GM12878 (cell line): Measurements from ENCODE around the gene NFATC3.

Source experiments
- CBX3 ChIP-seq: fragments of 200-600 bp; sonication (generic); IDR thresholded peaks from 2 replicates; pipeline ENCODE4 v1.6.1; 2016; ENCODE audit warnings: low read depth, borderline replicate concordance
- CTCF ChIP-seq, 3 experiments: IDR thresholded peaks in 2 of 3; conservative IDR thresholded peaks in 1 of 3; 2 replicates each; pipeline ENCODE4 v1.5.1; 2011; ENCODE audit warnings: low read depth in 3 of 3, low read length in 3 of 3, mild to moderate bottlenecking in 3 of 3, control low read depth in 2 of 3, moderate library complexity in 2 of 3, inconsistent platforms in 1 of 3, mixed read lengths in 1 of 3; ENCODE audit not compliant: control insufficient read depth in 2 of 3, insufficient read depth in 1 of 3; ENCODE audit errors: extremely low read depth in 1 of 3
- E2F4 ChIP-seq: IDR thresholded peaks from 2 replicates; pipeline ENCODE4 v1.6.1; 2012; ENCODE audit warnings: low read depth, low read length, improper control_type of control experiment
- EGR1 ChIP-seq, 2 experiments: IDR thresholded peaks; 1 replicate in 1 of 2; 2 replicates in 1 of 2; pipeline ENCODE4 v1.6.1; 2011 to 2012; ENCODE audit warnings: low read depth in 2 of 2, low read length in 2 of 2, borderline replicate concordance in 1 of 2, mild to moderate bottlenecking in 1 of 2, moderate library complexity in 1 of 2
- GABPA ChIP-seq: IDR thresholded peaks from 2 replicates; pipeline ENCODE4 v1.6.1; 2014; ENCODE audit warnings: antibody characterized with exemption, low read depth, mild to moderate bottlenecking, inconsistent platforms
- SIN3A ChIP-seq: IDR thresholded peaks from 2 replicates; pipeline ENCODE4 v1.6.1; 2012; ENCODE audit warnings: low read depth, low read length, improper control_type of control experiment
- USF2 ChIP-seq: IDR thresholded peaks from 2 replicates; pipeline ENCODE4 v1.6.1; 2011; ENCODE audit warnings: low read depth, low read length, improper control_type of control experiment, borderline replicate concordance
- ZBTB33 ChIP-seq: fragments of 450-650 bp; IDR thresholded peaks from 2 replicates; pipeline ENCODE4 v1.6.1; 2017; ENCODE audit warnings: mild to moderate bottlenecking
- ZSCAN29 ChIP-seq: fragments of 450-650 bp; IDR thresholded peaks from 2 replicates; pipeline ENCODE4 v1.6.1; 2017; ENCODE audit warnings: mild to moderate bottlenecking, moderate library complexity

- TF ChIP-seq ZBTB33 (no peak), SIN3A (no peak), USF2 (no peak), CBX3 (no peak), E2F4 (no peak), CTCF (IDR thresholded peaks at IDR 0.05 in 2 of 3, conservative IDR thresholded peaks at IDR 0.05 in 1 of 3; ENCODE audit: control insufficient read depth in 2 of 3, extremely low read depth in 1 of 3, insufficient read depth in 1 of 3, low read depth in 3 of 3, low read length in 3 of 3) (no peak), ZSCAN29 (no peak), GABPA (no peak), EGR1 (IDR thresholded peaks at IDR 0.05; ENCODE audit: borderline replicate concordance in 1 of 2, low read depth in 2 of 2, low read length in 2 of 2) (no peak)
These were observed 161.0 kb downstream of the NFATC3 start for GRCh38 chr16:68246121-68246520.
